Thyroid gland (tissue), 4 donors: ENCODE results near the gene DENND1C. TPM values are rescaled to one million over a fixed set of nuclear protein-coding genes. Genes with fewer than 3 reads are reported as not detected.

ENCODE experiments used
- DNase-seq, 2 donors: peaks; one replicate each; pipeline ENCODE4 v3.0.0-alpha.2; 2019
- H3K27ac ChIP-seq, 3 donors: fragments of 200-600 bp; sonication (generic); 1 replicate in 2 of 3; 2 replicates in 1 of 3; pipeline ENCODE4 v1.5.1; 2016 to 2019; ENCODE audit warnings: mild to moderate bottlenecking in 1 of 3, moderate library complexity in 1 of 3
- H3K27me3 ChIP-seq: fragments of 200-600 bp; sonication (generic); one replicate; pipeline ENCODE4 v1.5.1; 2019
- H3K36me3 ChIP-seq, 2 donors: fragments of 200-600 bp; sonication (generic); one replicate each; pipeline ENCODE4 v1.5.1; 2016 to 2019
- H3K4me1 ChIP-seq, 2 donors: fragments of 200-600 bp; sonication (generic); one replicate each; pipeline ENCODE4 v1.5.1; 2017 to 2019
- H3K4me3 ChIP-seq, 3 donors: fragments of 200-600 bp; sonication (generic); replicated peaks in 1 of 3; 1 replicate in 2 of 3; 2 replicates in 1 of 3; pipeline ENCODE4 v1.5.1; 2016; ENCODE audit warnings: mild to moderate bottlenecking in 1 of 3
- H3K9me3 ChIP-seq: fragments of 200-600 bp; sonication (generic); one replicate; pipeline ENCODE4 v1.5.1; 2017
- CTCF ChIP-seq, 6 experiments: fragments of 200-600 bp in 3 of 6; fragments of 450-650 bp in 3 of 6; sonication (generic) in 3 of 6; IDR thresholded peaks; one replicate each; pipeline ENCODE4 v1.5.1; 2016 to 2019; ENCODE audit warnings: antibody characterized with exemption in 6 of 6, mild to moderate bottlenecking in 2 of 6, inconsistent platforms in 1 of 6, moderate library complexity in 1 of 6
- POLR2A ChIP-seq, 2 donors: fragments of 450-650 bp; IDR thresholded peaks; one replicate each; pipeline ENCODE4 v1.6.1; 2017; ENCODE audit warnings: antibody characterized with exemption in 2 of 2, mild to moderate bottlenecking in 2 of 2, moderate library complexity in 1 of 2
- WGBS, 2 donors: methylation state at CpG; one replicate each; pipeline ENCODE4 v1.1.5; 2017; 5-methylcytosine and 5-hydroxymethylcytosine counted together
- intact Hi-C: fragments of 100-400 bp; cut with DNase I; formaldehyde crosslinking; loops from one replicate; pipeline ENCODE4 v1.15.1; 2023
- total RNA-seq, 4 donors: library from RNA; depleted of rRNA; stranded (reverse); fragments of >200 nt; gene quantifications; one replicate each; pipeline ENCODE4 v1.2.3, GENCODE V29; 2016

The DENND1C gene
- total RNA-seq, 4 donors from 2014 or later, result 1.3 to 2.1 (median 1.8) TPM; not detected in 1

GRCh38 chr19:6483235-6483634 is 1.6 kb upstream of the DENND1C start:
- H3K4me3 ChIP-seq, result no peak overlapping the region
- WGBS, 2 donors, result 44 to 49% methylated on average over 3 of the region's 3 CpGs
- no peaks in the 10 kb centered on the region for H3K36me3 ChIP-seq
- no peaks in the 10 kb centered on the region for H3K4me1 ChIP-seq
- TF ChIP-seq POLR2A (IDR thresholded peaks at IDR 0.05) (no peak), CTCF (IDR thresholded peaks at IDR 0.05) (no peak)
- no peaks in the 10 kb centered on the region for H3K27me3 ChIP-seq
- intact Hi-C loops, result no loop called here
- no peak overlapping the region for H3K27ac ChIP-seq
- no peaks in the 10 kb centered on the region for H3K9me3 ChIP-seq
- DNase-seq, result no peak

GRCh38 chr19:6482343-6482686 is 728 bp upstream of the DENND1C start:
- Histone ChIP-seq H3K9me3 (no peaks in the 10 kb centered on the region), H3K4me3 (no peak overlapping the region), H3K4me1 (no peaks in the 10 kb centered on the region), H3K27me3 (no peaks in the 10 kb centered on the region), H3K27ac (no peak overlapping the region), H3K36me3 (no peaks in the 10 kb centered on the region)
- TF ChIP-seq POLR2A (IDR thresholded peaks at IDR 0.05), result no peak
- TF ChIP-seq CTCF (IDR thresholded peaks at IDR 0.05), result no peak
- 88 to 93% methylated on average over 8 of the region's 8 CpGs for WGBS, 2 donors
- intact Hi-C loops, result no loop called here
- DNase-seq, result no peak

GRCh38 chr19:6480848-6481415 is 655 bp downstream of the DENND1C start:
- no peak for DNase-seq
- H3K4me1 ChIP-seq, result peaks cover 2 to 10% of the 10 kb centered on the region in 2 donors
- 63 to 75% methylated on average over 9 to 10 of the region's 10 CpGs for WGBS, 2 donors
- H3K27ac ChIP-seq, result no peak overlapping the region
- peaks cover 11% of the 10 kb centered on the region for H3K27me3 ChIP-seq
- no peaks in the 10 kb centered on the region for H3K9me3 ChIP-seq
- intact Hi-C loops, result no loop called here
- TF ChIP-seq POLR2A (IDR thresholded peaks at IDR 0.05) (no peak), CTCF (IDR thresholded peaks at IDR 0.05) (no peak)
- H3K36me3 ChIP-seq, result no peaks in the 10 kb centered on the region
- H3K4me3 ChIP-seq, result no peak overlapping the region

GRCh38 chr19:6479836-6480398 is 1.7 kb downstream of the DENND1C start:
- Histone ChIP-seq H3K4me1 (peaks cover 8 to 16% of the 10 kb centered on the region in 2 donors), H3K27me3 (peaks cover 14% of the 10 kb centered on the region), H3K27ac (no peak overlapping the region), H3K36me3 (no peaks in the 10 kb centered on the region), H3K9me3 (no peaks in the 10 kb centered on the region), H3K4me3 (no peak overlapping the region)
- TF ChIP-seq POLR2A (IDR thresholded peaks at IDR 0.05), result no peak
- no peak for TF ChIP-seq CTCF (IDR thresholded peaks at IDR 0.05)
- intact Hi-C loops, result no loop called here
- WGBS, 2 donors, result 54 to 63% methylated on average over 4 to 6 of the region's 7 CpGs
- DNase-seq, result no peak

GRCh38 chr19:6478815-6479214 is 2.8 kb downstream of the DENND1C start:
- H3K4me1 ChIP-seq, result peaks cover 8 to 16% of the 10 kb centered on the region in 2 donors
- H3K27ac ChIP-seq, result no peak overlapping the region
- TF ChIP-seq POLR2A (IDR thresholded peaks at IDR 0.05) (no peak), CTCF (IDR thresholded peaks at IDR 0.05) (no peak)
- 85 to 97% methylated on average over 5 of the region's 13 CpGs for WGBS, 2 donors
- H3K9me3 ChIP-seq, result no peaks in the 10 kb centered on the region
- no peak overlapping the region for H3K4me3 ChIP-seq
- no peaks in the 10 kb centered on the region for H3K36me3 ChIP-seq
- intact Hi-C loops, result no loop called here
- peaks cover 14% of the 10 kb centered on the region for H3K27me3 ChIP-seq
- no peak for DNase-seq
